IMR-90 (cell line): ENCODE data around the gene CNST. TPM values are rescaled to one million over a fixed set of nuclear protein-coding genes. Genes with fewer than 3 reads are reported as not detected.

Experiments used
- ATAC-seq: fragments of 200-7000 bp; cut with Tn5 transposase; 2 replicates; pipeline ENCODE4 v1.9.1; 2020; ENCODE audit warnings: low read depth, mild to moderate bottlenecking, moderate library complexity
- BruUV-seq: library from RNA; stranded (reverse); fragments of 400-500 nt; replicated peaks from 2 replicates; lab custom pipeline; 2021; lab: Mats Ljungman, UMichigan
- CTCF ChIA-PET: fragments of 300-600 bp; formaldehyde crosslinking; extraction: SDS; loops from one replicate; lab custom pipeline; 2021; ENCODE audit warnings: antibody characterized with exemption; lab: Yijun Ruan, JAX
- POLR2A ChIA-PET: fragments of 300-600 bp; sonication (Branson Sonifier 250); formaldehyde crosslinking; loops from one replicate; lab custom pipeline; 2022; ENCODE audit warnings: antibody characterized with exemption; ENCODE audit not compliant: unreplicated experiment; lab: Charles Lee
- DNase-seq: peaks from one replicate; pipeline ENCODE4 v3.0.0; 2013
- H2AFZ ChIP-seq: replicated peaks from 2 replicates; pipeline ENCODE3; 2013; ENCODE audit warnings: low read length, mild to moderate bottlenecking; ENCODE audit not compliant: poor library complexity
- H2AK5ac ChIP-seq: 2 replicates; pipeline ENCODE4 v1.6.1; 2013; ENCODE audit warnings: low read depth, low read length, inconsistent platforms
- H2AK9ac ChIP-seq: replicated peaks from 2 replicates; pipeline ENCODE3; 2013; ENCODE audit warnings: mild to moderate bottlenecking, low read depth, low read length, moderate library complexity; ENCODE audit not compliant: poor library complexity
- H2BK120ac ChIP-seq: 2 replicates; pipeline ENCODE4 v1.6.1; 2013; ENCODE audit warnings: low read depth, low read length, inconsistent platforms
- H2BK15ac ChIP-seq: 3 replicates; pipeline ENCODE4 v1.6.1; 2013; ENCODE audit warnings: low read depth, low read length, inconsistent platforms
- H2BK20ac ChIP-seq: 2 replicates; pipeline ENCODE4 v1.6.1; 2013; ENCODE audit warnings: low read depth, mild to moderate bottlenecking, inconsistent platforms, low read length, moderate library complexity
- H2BK5ac ChIP-seq: 2 replicates; pipeline ENCODE4 v1.6.1; 2013; ENCODE audit warnings: mild to moderate bottlenecking, low read depth, low read length, inconsistent platforms; ENCODE audit not compliant: poor library complexity, severe bottlenecking
- H3K14ac ChIP-seq: replicated peaks from 2 replicates; pipeline ENCODE4 v1.6.1; 2013; ENCODE audit warnings: low read depth, low read length, inconsistent platforms
- H3K18ac ChIP-seq: 2 replicates; pipeline ENCODE4 v1.6.1; 2013; ENCODE audit warnings: low read depth, low read length, control low read depth
- H3K23ac ChIP-seq: 2 replicates; pipeline ENCODE4 v1.6.1; 2013; ENCODE audit warnings: low read depth, low read length, inconsistent platforms
- H3K27ac ChIP-seq: 2 replicates; pipeline ENCODE4 v1.5.1; 2013; ENCODE audit warnings: mild to moderate bottlenecking, control low read depth, low read length; ENCODE audit not compliant: insufficient read depth
- H3K27me3 ChIP-seq: 2 replicates; pipeline ENCODE4 v1.6.1; 2013; ENCODE audit warnings: low read length; ENCODE audit not compliant: control insufficient read depth, insufficient read depth
- H3K36me3 ChIP-seq: 2 replicates; pipeline ENCODE4 v1.6.1; 2013; ENCODE audit warnings: low read length, mixed read lengths; ENCODE audit not compliant: control insufficient read depth, insufficient read depth
- H3K4ac ChIP-seq: 2 replicates; pipeline ENCODE4 v1.6.1; 2013; ENCODE audit warnings: low read depth, low read length, inconsistent platforms
- H3K4me1 ChIP-seq: 2 replicates; pipeline ENCODE4 v1.6.1; 2013; ENCODE audit warnings: low read length, mixed read lengths; ENCODE audit not compliant: control insufficient read depth, insufficient read depth
- H3K4me2 ChIP-seq: 2 replicates; pipeline ENCODE4 v1.6.1; 2013; ENCODE audit warnings: low read depth, mild to moderate bottlenecking, control low read depth, low read length, moderate library complexity
- H3K4me3 ChIP-seq: 2 replicates; pipeline ENCODE4 v1.5.1; 2013; ENCODE audit warnings: low read depth, mild to moderate bottlenecking, control low read depth, low read length, moderate library complexity; ENCODE audit not compliant: insufficient read depth
- H3K56ac ChIP-seq: 2 replicates; pipeline ENCODE4 v1.6.1; 2013; ENCODE audit warnings: low read length, inconsistent platforms; ENCODE audit not compliant: insufficient read depth; ENCODE audit errors: extremely low read depth
- H3K79me1 ChIP-seq, 2 experiments: 2 replicates each; pipeline ENCODE4 v1.6.1; 2013; ENCODE audit warnings: low read length in 2 of 2, inconsistent platforms in 1 of 2, low read depth in 1 of 2
- H3K9ac ChIP-seq: 2 replicates; pipeline ENCODE4 v1.6.1; 2013; ENCODE audit warnings: low read depth, low read length, control low read depth
- H3K9me1 ChIP-seq: 2 replicates; pipeline ENCODE4 v1.6.1; 2013; ENCODE audit warnings: low read length, inconsistent platforms; ENCODE audit not compliant: insufficient read depth
- H3K9me3 ChIP-seq: 2 replicates; pipeline ENCODE4 v1.6.1; 2013; ENCODE audit warnings: low read length; ENCODE audit not compliant: control insufficient read depth, insufficient read depth
- H4K20me1 ChIP-seq: 2 replicates; pipeline ENCODE4 v1.6.1; 2013; ENCODE audit warnings: low read length, inconsistent platforms; ENCODE audit not compliant: insufficient read depth
- H4K5ac ChIP-seq: 2 replicates; pipeline ENCODE4 v1.6.1; 2013; ENCODE audit warnings: mild to moderate bottlenecking, low read depth, low read length, control low read depth
- H4K8ac ChIP-seq, 2 experiments: 2 replicates each; pipeline ENCODE4 v1.6.1; 2013; ENCODE audit warnings: low read depth in 2 of 2, low read length in 2 of 2, control low read depth in 1 of 2, inconsistent platforms in 1 of 2
- H4K91ac ChIP-seq: 2 replicates; pipeline ENCODE4 v1.6.1; 2013; ENCODE audit warnings: low read depth, low read length, inconsistent platforms; ENCODE audit not compliant: insufficient read depth
- BHLHE40 ChIP-seq: fragments of 150-350 bp; IDR thresholded peaks from 2 replicates; pipeline ENCODE4 v1.6.1; 2016; ENCODE audit warnings: mild to moderate bottlenecking, low read depth, low read length
- CEBPB ChIP-seq: IDR thresholded peaks from 2 replicates; pipeline ENCODE4 v1.6.1; 2012; ENCODE audit warnings: low read depth, low read length, improper control_type of control experiment
- CHD1 ChIP-seq: IDR thresholded peaks from 2 replicates; pipeline ENCODE4 v1.6.1; 2012; ENCODE audit warnings: low read depth, low read length, improper control_type of control experiment
- CTCF ChIP-seq: conservative IDR thresholded peaks from 2 replicates; pipeline ENCODE4 v1.5.1; 2012; ENCODE audit warnings: mild to moderate bottlenecking, low read depth, low read length, improper control_type of control experiment
- ELK1 ChIP-seq: fragments of 150-350 bp; IDR thresholded peaks from 2 replicates; pipeline ENCODE4 v1.6.1; 2016; ENCODE audit warnings: low read depth, mild to moderate bottlenecking, low read length, moderate library complexity, borderline replicate concordance
- FOS ChIP-seq: fragments of 150-350 bp; IDR thresholded peaks from 2 replicates; pipeline ENCODE4 v1.6.1; 2016; ENCODE audit warnings: low read depth, low read length
- POLR2A ChIP-seq: IDR thresholded peaks from 2 replicates; pipeline ENCODE4 v1.6.1; 2012; ENCODE audit warnings: mild to moderate bottlenecking, low read depth, low read length
- RAD21 ChIP-seq: IDR thresholded peaks from 2 replicates; pipeline ENCODE4 v1.6.1; 2012; ENCODE audit warnings: low read length, improper control_type of control experiment
- RCOR1 ChIP-seq: IDR thresholded peaks from 2 replicates; pipeline ENCODE4 v1.6.1; 2012; ENCODE audit warnings: mild to moderate bottlenecking, low read length, improper control_type of control experiment; ENCODE audit not compliant: insufficient replicate concordance
- RFX5 ChIP-seq: IDR thresholded peaks from 2 replicates; pipeline ENCODE4 v1.8.0; 2012; ENCODE audit warnings: low read depth, mild to moderate bottlenecking, low read length, moderate library complexity
- USF2 ChIP-seq: fragments of 150-350 bp; IDR thresholded peaks from 2 replicates; pipeline ENCODE4 v1.6.1; 2017; ENCODE audit warnings: mild to moderate bottlenecking, antibody characterized with exemption, low read length, low read depth
- dilution Hi-C: fragments of 300-500 bp; cut with HindIII; formaldehyde crosslinking; loops from one replicate; pipeline ENCODE4 v1.14.3; 2018; ENCODE audit warnings: low sequenced_read_pairs; ENCODE audit not compliant: unreplicated experiment
- in situ Hi-C: fragments of 300-500 bp; cut with MboI; formaldehyde crosslinking; loops from 3 replicates; pipeline ENCODE4 v1.14.3; 2019; ENCODE audit warnings: low sequenced_read_pairs, inconsistent platforms, mixed read lengths
- intact Hi-C: fragments of 100-400 bp; cut with micrococcal nuclease; formaldehyde crosslinking; loops from 2 replicates; pipeline ENCODE4 v1.10.0; 2022
- polyA plus RNA-seq, 3 experiments: library from polyadenylated mRNA; depleted of rRNA; stranded (reverse); fragments of >200 nt; gene quantifications; 2 replicates each; pipeline ENCODE4 v1.2.3, GENCODE V29; 2012; ENCODE audit warnings: low replicate concordance in 1 of 3
- total RNA-seq: library from RNA; depleted of rRNA; stranded (reverse); fragments of >200 nt; gene quantifications from 2 replicates; pipeline ENCODE4 v1.2.3, GENCODE V29; 2012

The CNST gene
- total and polyA plus RNA-seq, 2 of the 4 experiments (the other 2 are of a cell fraction): 15.4 to 25.5 TPM

- no peak overlapping the region for H3K4me2 ChIP-seq
- BruUV-seq: no TSS peak
Measured at GRCh38 chr1:246617156-246617555, 50.9 kb downstream of the CNST start.

More at GRCh38 chr1:246617156-246617555, 50.9 kb downstream of the CNST start:
- H2BK20ac ChIP-seq: no peak overlapping the region
- CTCF ChIA-PET: no interaction called here
- no peak overlapping the region for H3K18ac ChIP-seq
- DNase-seq (peak; percentile 20), ATAC-seq (peak; percentile 53)
- no peak overlapping the region for H3K4me3 ChIP-seq
- peak overlapping the region in 1 of 2 experiments; percentile 36; a peak in 2 of 4 replicates for H4K8ac ChIP-seq
- dilution Hi-C loops (no loop called here), intact Hi-C loops (no loop called here), in situ Hi-C loops (no loop called here)
- H3K23ac ChIP-seq: peak overlapping the region; percentile 52; the same call in 1 of the 2 replicates
- H3K4ac ChIP-seq: no peak overlapping the region
- H3K56ac ChIP-seq: no peak overlapping the region
- POLR2A ChIA-PET: no interaction called here
- no peak overlapping the region for H2AK9ac ChIP-seq
- no peaks in the 10 kb centered on the region for H3K9me3 ChIP-seq
- H3K4me1 ChIP-seq: peaks cover 3% of the 10 kb centered on the region
- TF ChIP-seq ELK1 (no peak), CEBPB (no peak), POLR2A (no peak), RFX5 (no peak), USF2 (no peak), CTCF (no peak), BHLHE40 (no peak), RCOR1 (no peak), FOS (no peak), RAD21 (no peak), CHD1 (no peak)
- no peak overlapping the region for H3K9ac ChIP-seq
- no peak overlapping the region for H2AK5ac ChIP-seq
- H4K91ac ChIP-seq: no peak overlapping the region
- H3K79me1 ChIP-seq: peaks cover 8 to 72% of the 10 kb centered on the region in 2 experiments; a peak in 3 of 4 replicates
- no peak overlapping the region for H2AFZ ChIP-seq
- no peaks in the 10 kb centered on the region; the same call in 1 of the 2 replicates for H4K20me1 ChIP-seq
- no peak overlapping the region for H4K5ac ChIP-seq
- H3K9me1 ChIP-seq: peaks cover 4% of the 10 kb centered on the region
- H3K36me3 ChIP-seq: 0 out of 2 replicates have a peak, but pooled peaks cover 2% of the 10 kb centered on the region
- H2BK120ac ChIP-seq: no peak overlapping the region
- H3K27me3 ChIP-seq: no peaks in the 10 kb centered on the region
- H3K27ac ChIP-seq: no peak overlapping the region
- no peak overlapping the region; the same call in 1 of the 2 replicates for H3K14ac ChIP-seq
- no peak overlapping the region for H2BK15ac ChIP-seq
- no peak overlapping the region for H2BK5ac ChIP-seq
